ENCODE data around the gene KIF18B.

Gene KIF18B

GRCh38 chr17:44947461-44948314, at the start of gene KIF18B:
Gene KIF18B (minus strand): TSS chr17:44947773. CDS start chr17:44936344, 11,429 bp downstream.
- Histone ChIP-seq H3K27ac (peak within 1 kb of the TSS in 19 of 21 experiments; percentile 2 to 91 (median 71)), H3K4me3 (peak within 1 kb of the TSS; percentile 54 to 80 (median 65))

- Histone ChIP-seq H3K27ac (no peak overlapping the region), H3K4me3 (no peak overlapping the region)
These were observed 48.7 kb upstream of the KIF18B start for GRCh38 chr17:44996304-44996703.

- no peak overlapping the region for H3K27ac ChIP-seq
- H3K4me3 ChIP-seq = no peak overlapping the region
These were observed 47.9 kb upstream of the KIF18B start for GRCh38 chr17:44995436-44996001.

- no peak overlapping the region for H3K4me3 ChIP-seq
- no peak overlapping the region for H3K27ac ChIP-seq
These were observed 44.8 kb upstream of the KIF18B start for GRCh38 chr17:44992242-44992939.

GRCh38 chr17:44990994-44991393, 43.4 kb upstream of the KIF18B start:
- Histone ChIP-seq H3K4me3 (no peak overlapping the region), H3K27ac (no peak overlapping the region)

GRCh38 chr17:44989552-44990138, 42.1 kb upstream of the KIF18B start:
- H3K27ac ChIP-seq = no peak overlapping the region

GRCh38 chr17:44988044-44988942, 40.7 kb upstream of the KIF18B start:
- no peak overlapping the region for H3K27ac ChIP-seq
- H3K4me3 ChIP-seq = no peak overlapping the region

More at GRCh38 chr17:44989552-44990138, 42.1 kb upstream of the KIF18B start:
- no peak overlapping the region for H3K4me3 ChIP-seq

GRCh38 chr17:44983563-44983962, 36.0 kb upstream of the KIF18B start:
- H3K4me3 ChIP-seq = no peak overlapping the region
- H3K27ac ChIP-seq = no peak overlapping the region

- H3K27ac ChIP-seq = no peak overlapping the region
- H3K4me3 ChIP-seq = no peak overlapping the region
These were observed 34.6 kb upstream of the KIF18B start for GRCh38 chr17:44982113-44982702.

- H3K27ac ChIP-seq = no peak overlapping the region
- H3K4me3 ChIP-seq = no peak overlapping the region
These were observed 33.8 kb upstream of the KIF18B start for GRCh38 chr17:44981221-44981968.

- H3K4me3 ChIP-seq = no peak overlapping the region
- no peak overlapping the region for H3K27ac ChIP-seq
These were observed 31.9 kb upstream of the KIF18B start for GRCh38 chr17:44979426-44979995.

GRCh38 chr17:44978807-44979206, 31.2 kb upstream of the KIF18B start:
- H3K4me3 ChIP-seq = no peak overlapping the region
- H3K27ac ChIP-seq = no peak overlapping the region

- Histone ChIP-seq H3K4me3 (no peak overlapping the region), H3K27ac (no peak overlapping the region)
These were observed 30.4 kb upstream of the KIF18B start for GRCh38 chr17:44977814-44978550.

GRCh38 chr17:44977065-44977464, 29.5 kb upstream of the KIF18B start:
- H3K4me3 ChIP-seq = no peak overlapping the region
- no peak overlapping the region for H3K27ac ChIP-seq

- H3K4me3 ChIP-seq = no peak overlapping the region
These were observed 28.6 kb upstream of the KIF18B start for GRCh38 chr17:44976206-44976605.

GRCh38 chr17:44972953-44973352, 25.4 kb upstream of the KIF18B start:
- Histone ChIP-seq H3K4me3 (no peak overlapping the region), H3K27ac (no peak overlapping the region)

More at GRCh38 chr17:44976206-44976605, 28.6 kb upstream of the KIF18B start:
- H3K27ac ChIP-seq = no peak overlapping the region
